Measurements from ENCODE around the gene PTCD3. TPM values are rescaled to one million over a fixed set of nuclear protein-coding genes. Genes with fewer than 3 reads are reported as not detected.
A peak's percentile ranks its signal among the peaks of the same experiment; 100 is the strongest.

The PTCD3 gene
- total RNA-seq, 8 experiments from 2014 or later: 61.9 to 178 (median 83.4) TPM

DNA sequence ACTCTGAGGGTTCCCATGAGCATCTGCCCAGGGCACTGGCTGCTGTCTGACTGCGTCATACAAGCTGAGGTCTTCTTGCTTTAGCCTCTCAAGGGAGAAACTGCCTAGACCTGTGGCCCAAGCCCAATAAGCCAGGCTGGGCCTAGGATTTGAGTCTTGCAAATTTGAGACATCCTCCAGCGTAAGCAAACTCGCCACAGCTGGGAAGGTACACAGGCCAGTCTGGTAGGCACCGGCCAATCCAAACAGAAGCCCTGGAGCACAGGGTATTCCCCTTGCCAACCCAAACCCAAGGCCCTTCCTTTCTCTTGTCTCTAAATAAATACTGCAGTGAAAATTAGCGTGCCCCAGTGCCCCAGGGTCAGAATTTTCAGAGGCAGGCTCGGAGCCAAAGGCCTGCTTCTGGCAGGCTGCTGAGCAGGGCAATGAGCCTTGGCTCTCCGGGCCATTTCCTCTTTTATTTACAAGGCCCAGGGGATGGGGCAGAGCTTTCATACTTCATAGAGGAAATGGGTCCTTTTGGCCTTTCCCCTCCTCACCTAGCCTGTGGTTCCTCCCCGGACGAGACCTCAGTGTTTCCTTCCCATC is 33.7 kb upstream of the PTCD3 start:
- peak in 2 of 8 experiments; percentile 83 to 88 for ATAC-seq (replicated peaks in 6 of 8)
- Histone ChIP-seq H3K4me1 (replicated peaks in 1 of 2) (no peaks in the 10 kb centered on the region), H3K4me3 (no peak overlapping the region), H3K27ac (no peak overlapping the region)
- in situ Hi-C loops (cut with MboI; ENCODE audit: low pct_unique_long_range_greater_than_20kb in 2 of 9, low sequenced_read_pairs in 9 of 9, unreplicated experiment in 9 of 9): loop anchor here in 1 of 9 experiments (10.0 kb wide), 1 partner anchor 248 kb away; no protein-coding TSS in a partner anchor
- 20 to 100% (median 84%) methylated on average over 1 to 8 of the region's 9 CpGs; no CpG with 5 or more reads in 2 of the 10 experiments for WGBS, 10 experiments

DNA sequence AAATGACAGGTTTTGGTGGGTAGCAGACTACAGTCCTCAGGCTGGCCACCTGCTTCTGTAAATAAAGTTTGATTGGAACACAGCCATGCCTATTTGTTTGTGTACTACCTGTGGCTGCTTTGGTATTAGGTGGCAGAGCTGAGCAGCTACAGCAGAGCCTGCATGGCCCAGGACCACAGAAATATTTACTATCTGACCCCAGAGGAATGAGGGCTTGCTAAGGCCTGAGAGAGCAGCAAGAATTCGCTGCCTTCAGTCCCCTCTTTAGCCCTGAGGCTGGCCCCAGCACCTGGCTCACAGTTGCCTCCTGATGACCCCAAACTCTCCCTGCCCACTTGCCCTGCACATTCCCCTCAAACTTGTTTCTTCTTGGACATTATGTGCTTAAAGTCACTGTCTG is 32.8 kb upstream of the PTCD3 start:
- no peaks in the 10 kb centered on the region for H3K4me1 ChIP-seq (replicated peaks in 1 of 2)
- 83 to 100% (median 100%) methylated on average over 1 of the region's 1 CpG; no CpG with 5 or more reads in 7 of the 10 experiments for WGBS, 10 experiments
- H3K4me3 ChIP-seq: no peak overlapping the region
- H3K27ac ChIP-seq: no peak overlapping the region
- in situ Hi-C loops (cut with MboI; ENCODE audit: low pct_unique_long_range_greater_than_20kb in 2 of 9, low sequenced_read_pairs in 9 of 9, unreplicated experiment in 9 of 9): loop anchor here in 1 of 9 experiments (10.0 kb wide), 1 partner anchor 248 kb away; no protein-coding TSS in a partner anchor
- ATAC-seq (replicated peaks in 6 of 8): no peak

DNA sequence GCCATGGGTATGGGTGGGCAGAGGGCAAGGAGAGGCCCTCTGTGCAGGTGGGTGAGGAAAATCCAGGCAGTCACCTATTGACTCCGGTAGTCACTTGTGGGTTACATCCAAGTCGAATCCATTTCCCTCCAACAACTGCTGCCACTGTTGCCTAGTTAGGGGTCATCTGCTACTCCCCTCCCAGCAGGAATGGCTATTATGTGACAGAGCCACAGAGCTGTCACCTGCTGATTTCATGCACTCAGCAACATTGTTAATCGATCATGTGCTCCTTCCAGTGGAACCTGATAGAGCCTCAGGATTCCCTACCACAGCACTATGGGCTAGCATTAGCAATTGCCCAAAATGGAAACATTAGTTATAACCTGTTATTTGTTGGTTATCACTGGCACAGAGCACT is 31.8 kb upstream of the PTCD3 start:
- Histone ChIP-seq H3K4me1 (replicated peaks in 1 of 2) (no peaks in the 10 kb centered on the region), H3K4me3 (no peak overlapping the region), H3K27ac (no peak overlapping the region)
- WGBS, 10 experiments: 59 to 100% (median 90%) methylated on average over 1 to 2 of the region's 3 CpGs; no CpG with 5 or more reads in 5 of the 10 experiments
- in situ Hi-C loops (cut with MboI; ENCODE audit: low pct_unique_long_range_greater_than_20kb in 2 of 9, low sequenced_read_pairs in 9 of 9, unreplicated experiment in 9 of 9): loop anchor here in 1 of 9 experiments (10.0 kb wide), 1 partner anchor 249 kb away; no protein-coding TSS in a partner anchor
- ATAC-seq (replicated peaks in 6 of 8): no peak

DNA sequence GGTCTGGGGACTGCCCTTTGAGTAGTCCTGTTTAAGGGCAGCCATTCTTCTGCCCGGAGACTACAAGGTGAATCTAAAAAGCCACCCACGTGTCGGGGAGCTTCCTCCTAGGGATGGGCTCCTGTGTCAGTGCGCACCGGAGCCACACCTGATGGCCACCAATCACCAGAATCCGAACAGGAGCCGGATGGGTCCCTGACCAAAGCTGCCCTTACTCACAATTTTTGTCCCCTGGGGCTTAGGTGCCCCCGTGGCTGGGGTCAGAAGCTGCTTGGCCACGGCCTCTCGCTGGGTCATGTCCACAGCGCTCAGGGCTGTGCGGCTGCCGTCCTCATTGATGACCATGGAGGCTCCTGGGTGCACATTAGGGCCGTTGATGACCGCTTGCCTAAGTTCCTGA is 31.2 kb upstream of the PTCD3 start:
- no peaks in the 10 kb centered on the region for H3K4me1 ChIP-seq (replicated peaks in 1 of 2)
- H3K27ac ChIP-seq: no peak overlapping the region
- no peak for ATAC-seq (replicated peaks in 6 of 8)
- H3K4me3 ChIP-seq: no peak overlapping the region
- in situ Hi-C loops (cut with MboI; ENCODE audit: low pct_unique_long_range_greater_than_20kb in 2 of 9, low sequenced_read_pairs in 9 of 9, unreplicated experiment in 9 of 9): loop anchor here in 5 of 9 experiments (5.0 to 25.0 kb wide), 3 partner anchors 238 to 250 kb away; no protein-coding TSS in a partner anchor
- 60 to 100% (median 88%) methylated on average over 2 to 9 of the region's 15 CpGs; no CpG with 5 or more reads in 6 of the 10 experiments for WGBS, 10 experiments

DNA sequence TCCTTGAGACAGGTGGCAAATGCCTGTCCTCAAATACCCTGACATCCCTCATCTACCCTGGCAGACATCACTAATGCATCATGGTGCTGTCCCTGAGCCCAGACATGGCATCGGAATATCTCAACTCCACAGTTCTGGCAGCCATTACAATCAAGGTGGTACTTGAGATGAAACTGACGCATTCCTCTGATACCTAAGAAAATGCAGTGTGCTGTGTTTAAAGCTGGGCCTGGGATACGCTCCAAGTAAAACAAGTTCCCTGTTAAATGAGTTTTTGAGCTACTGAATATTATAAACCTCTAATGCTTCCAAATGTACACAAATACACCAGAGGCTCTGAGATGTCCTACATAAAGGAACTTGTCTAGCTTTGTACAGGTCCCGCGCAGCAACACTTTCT is 30.1 kb upstream of the PTCD3 start:
- no peak for ATAC-seq (replicated peaks in 6 of 8)
- WGBS, 10 experiments: 96 to 100% (median 100%) methylated on average over 1 to 4 of the region's 5 CpGs; no CpG with 5 or more reads in 3 of the 10 experiments
- Histone ChIP-seq H3K27ac (no peak overlapping the region), H3K4me1 (replicated peaks in 1 of 2) (no peaks in the 10 kb centered on the region), H3K4me3 (no peak overlapping the region)
- in situ Hi-C loops (cut with MboI; ENCODE audit: low pct_unique_long_range_greater_than_20kb in 2 of 9, low sequenced_read_pairs in 9 of 9, unreplicated experiment in 9 of 9): loop anchor here in 5 of 9 experiments (5.0 to 25.0 kb wide), 3 partner anchors 239 to 251 kb away; no protein-coding TSS in a partner anchor

DNA sequence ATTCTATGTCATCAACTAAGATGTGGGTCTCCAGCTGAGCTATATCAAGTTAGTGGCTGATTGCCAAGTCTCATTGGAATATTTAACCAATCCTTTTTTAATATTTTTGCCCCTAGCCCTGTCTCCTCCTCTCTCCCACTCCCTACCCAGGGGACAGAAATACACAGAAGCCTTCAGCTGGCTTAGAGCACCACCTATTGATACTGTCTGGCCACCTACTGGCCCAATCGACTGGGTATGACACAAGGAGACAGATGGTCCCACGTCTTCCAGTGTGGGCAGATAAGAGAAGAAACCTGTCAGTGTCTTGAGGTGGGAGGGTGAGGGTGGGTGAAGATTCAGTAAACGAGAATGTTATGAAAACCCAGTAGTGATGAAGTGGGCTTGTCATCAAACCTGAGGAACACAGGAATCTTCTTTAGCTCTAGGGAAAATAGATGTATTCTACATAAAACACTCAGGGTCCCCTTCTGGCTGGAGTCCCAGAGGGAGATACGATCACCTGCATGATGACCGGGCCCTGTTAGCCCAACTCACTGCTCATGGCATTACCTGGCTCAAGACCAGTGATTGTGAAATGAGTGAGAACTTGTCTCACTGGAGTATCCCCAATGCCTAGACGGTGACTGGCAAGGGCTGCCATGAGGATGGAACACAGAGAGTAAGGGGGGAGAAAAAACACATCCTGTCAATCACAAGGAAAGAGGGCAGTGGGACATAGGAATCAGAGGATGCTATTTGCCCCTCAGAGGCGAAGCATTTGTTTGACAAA is 27.1 kb upstream of the PTCD3 start:
- 20 to 100% (median 71%) methylated on average over 1 to 4 of the region's 7 CpGs; no CpG with 5 or more reads in 3 of the 10 experiments for WGBS, 10 experiments

DNA sequence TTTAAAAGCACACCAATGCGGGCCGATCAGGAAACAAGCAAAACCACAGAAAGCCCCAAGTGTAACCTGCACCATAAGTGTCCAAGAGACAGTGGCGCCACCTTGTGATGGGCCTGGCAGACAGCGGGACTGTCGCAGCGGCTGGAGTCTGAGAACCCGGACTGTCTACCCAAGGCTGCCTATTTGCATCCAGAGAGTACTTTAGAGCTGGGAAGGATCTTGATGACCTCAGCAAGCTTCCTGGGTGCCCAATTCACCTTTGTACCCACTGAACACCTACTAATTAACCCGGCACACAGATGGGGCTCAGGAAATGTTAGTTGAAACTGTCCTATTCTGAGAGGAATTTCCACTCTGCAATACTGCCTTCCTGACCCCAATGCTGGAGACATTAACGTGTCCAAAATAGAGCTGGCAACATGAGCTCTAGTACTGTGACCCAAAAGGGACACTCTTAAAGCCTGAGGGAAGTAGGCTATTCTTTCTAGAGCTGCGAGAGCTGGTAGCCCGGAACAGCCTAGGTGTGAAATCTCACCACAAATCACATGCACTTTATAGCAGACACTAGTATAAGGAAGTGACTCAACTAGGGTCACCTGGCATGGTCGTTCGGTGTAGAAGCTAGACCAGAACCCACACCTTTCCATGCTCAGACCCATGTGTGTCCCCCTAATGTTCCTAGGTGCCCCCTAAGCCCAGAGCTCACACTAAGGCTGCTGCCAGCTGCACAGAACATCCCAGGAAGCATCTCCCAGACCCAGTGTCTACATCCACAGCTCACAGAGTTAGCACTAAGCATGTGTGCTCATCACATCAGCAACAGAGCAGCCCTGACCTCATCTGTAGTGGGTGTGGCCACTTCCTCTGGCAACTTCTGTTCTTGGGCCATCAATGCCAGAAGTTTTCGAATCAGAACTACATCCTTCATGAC is 25.8 kb upstream of the PTCD3 start:
- 8 to 100% (median 84%) methylated on average over 1 to 8 of the region's 14 CpGs; no CpG with 5 or more reads in 2 of the 10 experiments for WGBS, 10 experiments
- ATAC-seq (replicated peaks in 6 of 8): peak; percentile 80 to 94 (median 86)
- in situ Hi-C loops (cut with MboI; ENCODE audit: low pct_unique_long_range_greater_than_20kb in 2 of 9, low sequenced_read_pairs in 9 of 9, unreplicated experiment in 9 of 9): loop anchor here in 5 of 9 experiments (5.0 to 25.0 kb wide), 3 partner anchors 243 to 255 kb away; no protein-coding TSS in a partner anchor

More for the DNA sequence above, 27.1 kb upstream of the PTCD3 start:
- Histone ChIP-seq H3K4me1 (replicated peaks in 1 of 2) (no peaks in the 10 kb centered on the region), H3K27ac (no peak overlapping the region), H3K4me3 (no peak overlapping the region)
- ATAC-seq (replicated peaks in 6 of 8): peak in 4 of 8 experiments; percentile 39 to 72 (median 47)
- in situ Hi-C loops (cut with MboI; ENCODE audit: low pct_unique_long_range_greater_than_20kb in 2 of 9, low sequenced_read_pairs in 9 of 9, unreplicated experiment in 9 of 9): loop anchor here in 5 of 9 experiments (5.0 to 25.0 kb wide), 3 partner anchors 242 to 254 kb away; no protein-coding TSS in a partner anchor

DNA sequence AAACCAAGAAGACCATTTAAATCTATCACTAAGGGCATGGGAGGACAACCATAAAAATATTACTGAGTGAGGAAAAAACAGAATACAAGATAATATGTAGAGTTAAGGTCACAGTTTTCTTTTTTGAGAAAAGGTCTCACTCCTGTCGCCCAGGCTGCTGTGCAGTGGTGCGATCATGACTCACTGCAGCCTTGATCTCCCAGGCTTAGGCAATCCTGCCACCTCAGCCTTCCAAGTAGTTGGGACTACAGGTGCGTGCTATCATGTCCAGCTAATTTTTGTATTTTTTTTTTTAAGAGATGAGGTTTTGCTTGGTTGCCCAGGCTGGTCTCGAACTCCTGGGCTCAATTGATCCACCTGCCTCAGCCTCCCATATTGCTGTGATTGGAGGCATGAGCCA is 24.3 kb upstream of the PTCD3 start:
- Histone ChIP-seq H3K4me3 (no peak overlapping the region), H3K4me1 (replicated peaks in 1 of 2) (no peaks in the 10 kb centered on the region), H3K27ac (no peak overlapping the region)
- WGBS, 10 experiments: 87 to 100% (median 100%) methylated on average over 1 to 4 of the region's 4 CpGs; no CpG with 5 or more reads in 2 of the 10 experiments
- no peak for ATAC-seq (replicated peaks in 6 of 8)
- in situ Hi-C loops (cut with MboI; ENCODE audit: low pct_unique_long_range_greater_than_20kb in 2 of 9, low sequenced_read_pairs in 9 of 9, unreplicated experiment in 9 of 9): loop anchor here in 3 of 9 experiments (25.0 kb wide), 1 partner anchor 244 kb away; no protein-coding TSS in a partner anchor

More for the DNA sequence above, 25.8 kb upstream of the PTCD3 start:
- H3K4me1 ChIP-seq (replicated peaks in 1 of 2): no peaks in the 10 kb centered on the region
- no peak overlapping the region for H3K27ac ChIP-seq
- H3K4me3 ChIP-seq: no peak overlapping the region

DNA sequence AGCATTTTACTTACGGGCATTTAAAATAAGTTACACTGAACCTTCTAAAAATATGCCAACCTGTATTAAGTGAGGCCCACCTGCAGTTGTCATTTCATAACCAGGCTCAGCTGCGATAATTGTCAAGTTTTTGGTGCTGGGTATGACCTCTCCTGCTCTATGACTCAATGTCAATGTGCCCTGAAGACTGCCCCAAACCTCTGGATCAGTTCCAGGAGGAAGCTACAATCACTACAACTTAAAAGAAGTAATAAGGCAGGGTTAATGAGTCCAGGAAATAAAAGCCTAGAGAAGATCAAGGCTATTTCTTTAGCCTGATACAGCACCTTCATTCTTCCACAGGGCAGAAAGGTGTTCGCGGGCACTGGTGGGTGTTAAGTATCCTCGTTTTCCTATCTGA is 23.3 kb upstream of the PTCD3 start:
- Histone ChIP-seq H3K4me3 (no peak overlapping the region), H3K27ac (no peak overlapping the region), H3K4me1 (replicated peaks in 1 of 2) (no peaks in the 10 kb centered on the region)
- in situ Hi-C loops (cut with MboI; ENCODE audit: low pct_unique_long_range_greater_than_20kb in 2 of 9, low sequenced_read_pairs in 9 of 9, unreplicated experiment in 9 of 9): loop anchor here in 3 of 9 experiments (25.0 kb wide), 1 partner anchor 245 kb away; no protein-coding TSS in a partner anchor
- ATAC-seq (replicated peaks in 6 of 8): no peak
- WGBS, 10 experiments: 63 to 100% (median 90%) methylated on average over 1 to 5 of the region's 5 CpGs

DNA sequence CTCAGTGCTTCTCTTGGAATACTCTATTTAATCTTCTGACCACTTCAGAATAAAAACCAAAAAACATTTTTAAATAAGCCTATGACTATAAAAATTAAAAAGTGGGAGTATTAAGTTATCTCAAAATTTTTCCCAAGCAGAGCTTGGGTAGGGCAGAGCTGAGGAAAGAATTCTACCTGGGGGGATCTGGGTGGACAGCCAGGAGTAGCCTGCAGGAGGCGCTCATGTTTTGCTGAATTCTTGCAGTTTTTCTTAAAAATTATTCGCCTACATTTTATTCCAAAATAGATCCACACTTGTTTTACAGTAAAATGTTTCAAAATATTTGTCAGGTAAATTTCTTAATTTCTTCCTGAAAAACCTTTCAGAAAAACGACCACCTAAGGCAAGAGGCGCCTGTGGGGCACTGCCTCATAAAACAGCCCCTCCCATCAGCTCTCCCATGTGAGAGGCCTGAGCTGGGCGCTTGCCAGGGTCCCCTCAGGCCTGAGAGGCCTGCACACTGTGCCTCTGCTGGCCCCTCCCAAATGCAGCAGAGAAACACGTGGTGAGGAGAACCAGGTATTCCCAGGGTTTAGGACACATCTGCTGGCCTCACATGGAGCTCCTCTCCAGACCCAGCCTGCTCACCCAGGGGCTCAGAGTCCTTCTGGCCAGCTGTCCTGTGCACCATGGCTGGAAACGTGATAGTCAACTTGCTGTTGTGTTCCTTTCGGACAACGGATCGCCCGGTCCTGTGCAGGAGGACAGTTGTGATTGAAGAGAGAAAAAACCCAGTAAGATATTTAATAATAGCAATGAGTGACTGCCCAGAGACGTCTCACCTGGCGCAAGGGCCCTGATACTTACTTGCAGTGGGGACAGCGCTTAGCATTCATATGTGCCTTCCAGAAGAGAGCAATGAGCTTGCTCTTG is 17.8 kb upstream of the PTCD3 start:
- WGBS, 10 experiments: 29 to 100% (median 93%) methylated on average over 1 to 13 of the region's 14 CpGs
- H3K4me1 ChIP-seq (replicated peaks in 1 of 2): no peaks in the 10 kb centered on the region
- in situ Hi-C loops (cut with MboI; ENCODE audit: low pct_unique_long_range_greater_than_20kb in 2 of 9, low sequenced_read_pairs in 9 of 9, unreplicated experiment in 9 of 9): loop anchor here in 3 of 9 experiments (25.0 kb wide), 1 partner anchor 251 kb away; no protein-coding TSS in a partner anchor
- ATAC-seq (replicated peaks in 6 of 8): peak in 3 of 8 experiments; percentile 73 to 78 (median 75)
- H3K4me3 ChIP-seq: no peak overlapping the region
- H3K27ac ChIP-seq: no peak overlapping the region

DNA sequence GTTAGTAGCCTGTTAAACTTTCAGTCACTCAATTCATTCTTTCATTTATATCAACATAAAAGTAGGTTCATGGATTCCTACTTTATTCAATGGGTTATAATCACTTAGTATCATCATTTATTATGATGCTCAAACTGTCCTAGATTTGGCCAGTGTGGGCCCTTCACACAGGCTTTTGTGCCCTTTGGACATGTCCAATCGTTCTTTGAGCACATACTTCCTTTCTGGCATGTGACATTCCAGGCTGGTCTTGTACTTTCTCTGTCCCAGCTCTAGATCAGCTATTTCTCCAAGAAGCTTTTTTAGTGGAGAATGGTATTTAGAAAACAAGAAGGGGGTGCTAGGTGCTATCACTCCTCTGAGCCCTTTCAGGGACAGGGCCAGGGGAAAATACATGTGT is 11.8 kb upstream of the PTCD3 start:
- H3K4me1 ChIP-seq (replicated peaks in 1 of 2): no peaks in the 10 kb centered on the region
- in situ Hi-C loops (cut with MboI; ENCODE audit: low pct_unique_long_range_greater_than_20kb in 2 of 9, low sequenced_read_pairs in 9 of 9, unreplicated experiment in 9 of 9): loop anchor here in 3 of 9 experiments (25.0 kb wide), 1 partner anchor 257 kb away; no protein-coding TSS in a partner anchor
- WGBS, 10 experiments: 14 to 100% (median 83%) methylated on average over 1 of the region's 1 CpG; no CpG with 5 or more reads in 3 of the 10 experiments
- ATAC-seq (replicated peaks in 6 of 8): no peak
- no peak overlapping the region for H3K4me3 ChIP-seq
- H3K27ac ChIP-seq: no peak overlapping the region
